ENCODE data around the gene PLPP4.

- TF ChIP-seq IKZF1 (conservative IDR thresholded peaks at IDR 0.05) (no peak), EGR1 (IDR thresholded peaks at IDR 0.05; ENCODE audit: borderline replicate concordance in 1 of 2, low read depth in 2 of 2, low read length in 2 of 2) (no peak), SP1 (IDR thresholded peaks at IDR 0.05; ENCODE audit: low read depth, low read length) (no peak), CHD1 (IDR thresholded peaks at IDR 0.05; ENCODE audit: low read depth, low read length) (no peak), POLR2AphosphoS5 (IDR thresholded peaks at IDR 0.05; ENCODE audit: low read length) (no peak), NRF1 (conservative IDR thresholded peaks at IDR 0.05; ENCODE audit: low read depth, low read length) (no peak), NFIC (IDR thresholded peaks at IDR 0.05; ENCODE audit: low read depth, low read length) (no peak), CBX3 (IDR thresholded peaks at IDR 0.05; ENCODE audit: borderline replicate concordance, low read depth) (no peak), SREBF2 (IDR thresholded peaks at IDR 0.05; ENCODE audit: low read length) (no peak), ZBTB40 (IDR thresholded peaks at IDR 0.05; ENCODE audit: borderline replicate concordance) (no peak), EZH2 (IDR thresholded peaks at IDR 0.05; ENCODE audit: borderline replicate concordance, control insufficient read depth, low read depth, low read length) (no peak), SIN3A (IDR thresholded peaks at IDR 0.05; ENCODE audit: low read depth, low read length) (no peak)
- TF ChIP-seq, protein P1, sequence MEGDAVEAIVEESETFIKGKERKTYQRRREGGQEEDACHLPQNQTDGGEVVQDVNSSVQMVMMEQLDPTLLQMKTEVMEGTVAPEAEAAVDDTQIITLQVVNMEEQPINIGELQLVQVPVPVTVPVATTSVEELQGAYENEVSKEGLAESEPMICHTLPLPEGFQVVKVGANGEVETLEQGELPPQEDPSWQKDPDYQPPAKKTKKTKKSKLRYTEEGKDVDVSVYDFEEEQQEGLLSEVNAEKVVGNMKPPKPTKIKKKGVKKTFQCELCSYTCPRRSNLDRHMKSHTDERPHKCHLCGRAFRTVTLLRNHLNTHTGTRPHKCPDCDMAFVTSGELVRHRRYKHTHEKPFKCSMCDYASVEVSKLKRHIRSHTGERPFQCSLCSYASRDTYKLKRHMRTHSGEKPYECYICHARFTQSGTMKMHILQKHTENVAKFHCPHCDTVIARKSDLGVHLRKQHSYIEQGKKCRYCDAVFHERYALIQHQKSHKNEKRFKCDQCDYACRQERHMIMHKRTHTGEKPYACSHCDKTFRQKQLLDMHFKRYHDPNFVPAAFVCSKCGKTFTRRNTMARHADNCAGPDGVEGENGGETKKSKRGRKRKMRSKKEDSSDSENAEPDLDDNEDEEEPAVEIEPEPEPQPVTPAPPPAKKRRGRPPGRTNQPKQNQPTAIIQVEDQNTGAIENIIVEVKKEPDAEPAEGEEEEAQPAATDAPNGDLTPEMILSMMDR (IDR thresholded peaks at IDR 0.05 in 2 of 3, conservative IDR thresholded peaks at IDR 0.05 in 1 of 3; ENCODE audit: control insufficient read depth in 2 of 3, extremely low read depth in 1 of 3, insufficient read depth in 1 of 3, low read depth in 3 of 3, low read length in 3 of 3): no peak
- TF ChIP-seq, protein P2, sequence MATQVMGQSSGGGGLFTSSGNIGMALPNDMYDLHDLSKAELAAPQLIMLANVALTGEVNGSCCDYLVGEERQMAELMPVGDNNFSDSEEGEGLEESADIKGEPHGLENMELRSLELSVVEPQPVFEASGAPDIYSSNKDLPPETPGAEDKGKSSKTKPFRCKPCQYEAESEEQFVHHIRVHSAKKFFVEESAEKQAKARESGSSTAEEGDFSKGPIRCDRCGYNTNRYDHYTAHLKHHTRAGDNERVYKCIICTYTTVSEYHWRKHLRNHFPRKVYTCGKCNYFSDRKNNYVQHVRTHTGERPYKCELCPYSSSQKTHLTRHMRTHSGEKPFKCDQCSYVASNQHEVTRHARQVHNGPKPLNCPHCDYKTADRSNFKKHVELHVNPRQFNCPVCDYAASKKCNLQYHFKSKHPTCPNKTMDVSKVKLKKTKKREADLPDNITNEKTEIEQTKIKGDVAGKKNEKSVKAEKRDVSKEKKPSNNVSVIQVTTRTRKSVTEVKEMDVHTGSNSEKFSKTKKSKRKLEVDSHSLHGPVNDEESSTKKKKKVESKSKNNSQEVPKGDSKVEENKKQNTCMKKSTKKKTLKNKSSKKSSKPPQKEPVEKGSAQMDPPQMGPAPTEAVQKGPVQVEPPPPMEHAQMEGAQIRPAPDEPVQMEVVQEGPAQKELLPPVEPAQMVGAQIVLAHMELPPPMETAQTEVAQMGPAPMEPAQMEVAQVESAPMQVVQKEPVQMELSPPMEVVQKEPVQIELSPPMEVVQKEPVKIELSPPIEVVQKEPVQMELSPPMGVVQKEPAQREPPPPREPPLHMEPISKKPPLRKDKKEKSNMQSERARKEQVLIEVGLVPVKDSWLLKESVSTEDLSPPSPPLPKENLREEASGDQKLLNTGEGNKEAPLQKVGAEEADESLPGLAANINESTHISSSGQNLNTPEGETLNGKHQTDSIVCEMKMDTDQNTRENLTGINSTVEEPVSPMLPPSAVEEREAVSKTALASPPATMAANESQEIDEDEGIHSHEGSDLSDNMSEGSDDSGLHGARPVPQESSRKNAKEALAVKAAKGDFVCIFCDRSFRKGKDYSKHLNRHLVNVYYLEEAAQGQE (IDR thresholded peaks at IDR 0.05; ENCODE audit: low read depth, low read length): no peak
Observed at GRCh38 chr10:120507175-120507574, 50.1 kb downstream of the PLPP4 start.

All from GM12878 (cell line).